ENCODE measurements around the gene PRELID2.

PRELID2 gene

DNA sequence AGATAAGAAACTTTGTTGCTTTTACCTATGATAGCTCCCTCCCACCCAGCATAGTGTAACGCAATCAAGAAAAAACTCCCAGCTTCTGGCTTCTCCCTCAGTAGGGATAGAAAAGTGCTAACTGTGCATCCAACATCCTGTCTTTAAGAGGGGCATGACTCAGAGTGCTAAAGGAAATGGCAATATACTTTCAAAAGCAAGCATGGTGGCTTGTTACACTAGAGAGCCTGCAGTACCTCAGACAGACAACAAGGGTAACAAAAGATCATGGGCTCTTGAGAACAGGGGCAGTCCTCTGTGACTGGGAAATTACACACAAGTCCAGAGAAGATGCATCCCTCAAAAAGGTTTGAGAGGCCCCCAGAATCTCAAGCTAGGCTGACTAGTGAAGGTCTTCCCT is 37.8 kb downstream of the PRELID2 start:
- no peak for DNase-seq (ENCODE audit: low read depth in 3 of 3)

DNA sequence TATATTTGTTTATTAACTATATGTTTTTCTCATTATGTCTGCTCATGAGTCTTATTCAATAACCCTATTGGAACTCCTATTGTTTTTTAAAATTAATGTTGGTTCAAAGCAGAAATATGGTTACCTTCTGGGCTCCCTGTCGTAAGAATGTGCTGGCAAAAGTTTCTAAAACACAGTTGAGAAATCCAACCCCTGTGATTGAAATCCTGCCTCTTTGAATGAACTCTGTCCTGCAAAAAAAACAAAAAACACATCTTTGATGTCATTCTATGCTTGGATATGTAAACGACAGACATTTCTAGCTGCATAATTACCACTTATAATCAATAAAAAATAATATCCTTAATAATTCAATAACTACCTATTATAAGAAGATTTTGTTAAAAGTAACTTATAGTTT is 38.8 kb downstream of the PRELID2 start:
- no peak for DNase-seq (ENCODE audit: low read depth in 3 of 3)

DNA sequence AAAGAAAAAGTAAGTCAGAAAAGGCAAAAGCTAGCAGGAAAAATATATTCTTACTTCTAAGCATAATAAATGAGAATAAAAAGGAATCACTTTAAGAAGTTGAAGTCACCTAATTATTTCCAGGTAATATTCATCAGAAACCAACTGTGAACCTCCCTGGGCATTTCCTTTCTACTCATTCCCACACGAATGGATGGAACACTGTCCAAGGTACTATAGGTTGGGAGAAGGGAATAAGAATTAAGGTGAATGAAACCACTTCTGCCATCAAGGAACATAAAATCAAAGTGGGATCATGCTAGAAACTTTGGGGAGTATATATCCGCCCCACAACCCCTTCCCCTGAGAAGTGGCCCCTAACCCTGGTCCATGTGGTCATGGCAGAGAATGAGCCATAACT is 41.6 kb downstream of the PRELID2 start:
- no peak for DNase-seq (ENCODE audit: low read depth in 3 of 3)

DNA sequence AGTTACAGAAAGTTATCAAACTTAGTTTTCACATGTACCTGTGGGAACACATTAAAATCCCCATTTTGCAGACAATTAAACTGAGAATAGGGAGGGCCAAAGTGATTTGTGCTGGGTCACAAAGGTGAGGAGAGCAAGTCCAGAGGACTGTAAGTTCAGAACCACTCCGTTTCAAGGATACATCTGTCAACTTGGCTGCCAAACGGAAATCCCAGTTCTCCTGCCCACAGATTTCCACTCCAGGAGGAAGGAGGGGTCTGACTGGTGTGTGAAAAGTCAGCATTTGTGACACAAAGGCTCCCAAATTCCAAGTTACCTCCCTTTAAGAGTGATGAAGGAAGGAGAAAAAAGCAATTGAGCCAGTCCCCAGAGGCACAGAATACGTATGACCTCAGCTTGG is 42.3 kb downstream of the PRELID2 start:
- DNase-seq (ENCODE audit: low read depth in 3 of 3) = no peak

DNA sequence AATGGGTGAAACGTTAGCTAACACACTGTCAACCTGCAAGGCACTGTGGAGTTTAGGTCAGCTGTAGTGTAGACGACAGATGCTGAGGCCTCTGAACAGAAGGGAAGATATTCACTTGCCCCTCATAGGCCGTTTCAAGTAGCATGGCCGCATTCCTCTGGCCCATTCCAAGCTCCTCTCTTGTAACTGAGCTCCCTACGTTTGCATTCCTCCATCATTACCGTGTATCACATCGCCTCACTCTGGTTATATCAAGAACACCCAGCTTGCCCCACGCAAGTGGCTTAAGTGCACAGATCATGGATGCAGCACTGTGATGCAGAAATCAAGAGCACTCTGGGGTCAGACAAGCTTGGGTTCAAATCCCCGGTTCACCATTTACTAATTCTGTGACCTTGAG is 43.3 kb downstream of the PRELID2 start:
- no peak for DNase-seq (ENCODE audit: low read depth in 3 of 3)

DNA sequence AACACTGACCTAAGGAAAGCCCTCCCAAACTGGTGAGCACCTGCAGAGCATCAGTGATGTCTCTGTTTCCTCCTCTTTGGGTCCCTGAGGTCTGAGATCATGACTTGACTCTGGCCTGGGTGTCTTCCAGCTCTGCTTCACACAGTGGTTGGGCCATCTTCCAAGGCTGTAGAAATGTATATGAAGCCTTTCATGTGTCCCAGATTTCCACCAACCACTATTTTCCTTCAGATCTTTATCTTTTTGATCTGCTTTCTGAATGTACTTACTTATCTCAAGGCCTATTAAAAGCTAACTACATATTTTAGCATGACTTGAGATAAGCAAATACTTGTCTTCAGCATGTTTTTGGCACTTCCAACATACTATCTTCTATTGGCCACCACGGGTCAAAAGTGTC is 47.1 kb downstream of the PRELID2 start:
- no peak for DNase-seq (ENCODE audit: low read depth in 3 of 3)

DNA sequence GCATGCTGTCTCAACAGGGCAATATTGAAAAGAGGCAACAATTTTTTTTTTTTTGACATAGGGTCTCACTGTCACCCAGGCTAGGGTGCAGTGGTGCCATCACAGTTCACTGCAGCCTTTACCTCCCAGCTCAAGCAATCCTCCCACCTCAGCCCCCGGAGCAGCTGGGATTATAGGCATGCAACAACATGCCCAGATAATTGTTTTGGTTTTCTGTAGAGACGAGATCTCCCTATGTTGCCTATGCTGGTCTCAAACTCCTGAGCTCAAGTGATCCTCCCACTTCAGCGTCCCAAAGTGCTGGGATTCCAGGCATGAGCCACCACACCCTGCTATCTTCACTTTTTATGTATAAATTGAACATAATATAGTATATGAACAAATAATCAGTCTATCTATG is 47.6 kb downstream of the PRELID2 start:
- DNase-seq (ENCODE audit: low read depth in 3 of 3) = no peak

DNA sequence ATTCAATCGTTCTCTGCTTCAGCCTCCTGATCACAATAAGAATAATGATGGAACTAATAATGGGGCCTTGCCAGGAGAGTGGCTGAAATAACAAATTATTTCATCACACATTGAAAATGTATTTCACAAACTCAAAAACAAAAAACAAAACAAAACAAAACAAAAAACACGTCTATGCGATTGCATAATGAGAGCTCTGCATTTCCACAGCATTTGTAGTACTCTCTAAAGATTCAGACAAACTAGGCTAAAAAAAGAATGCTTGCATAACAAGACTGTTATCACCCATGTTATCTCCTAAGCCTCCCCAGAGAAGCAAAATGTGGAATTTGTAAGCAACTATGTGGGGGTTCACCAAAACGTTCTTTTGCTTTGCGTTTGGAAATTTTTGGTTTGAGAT is 48.1 kb downstream of the PRELID2 start:
- no peak for DNase-seq (ENCODE audit: low read depth in 3 of 3)

DNA sequence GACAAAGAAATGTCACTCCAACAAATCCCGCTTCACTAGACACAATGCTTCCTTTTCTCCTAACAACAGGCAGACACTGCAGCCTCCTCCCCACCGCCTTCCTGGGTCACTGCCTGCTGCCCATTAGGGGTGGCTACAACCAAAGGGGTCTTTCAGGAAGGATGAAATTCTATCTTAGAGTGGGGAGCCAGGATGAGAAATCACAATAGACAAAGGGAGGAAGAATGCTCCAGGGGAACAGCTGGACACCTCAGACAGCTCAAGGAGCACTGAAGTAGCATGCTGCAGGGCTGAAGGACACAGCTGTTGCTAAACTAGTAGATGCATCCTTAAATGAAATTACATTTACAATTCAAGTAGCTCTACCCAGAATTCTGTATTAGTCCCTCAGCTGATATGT is 54.2 kb downstream of the PRELID2 start:
- no peak for DNase-seq (ENCODE audit: low read depth in 3 of 3)

DNA sequence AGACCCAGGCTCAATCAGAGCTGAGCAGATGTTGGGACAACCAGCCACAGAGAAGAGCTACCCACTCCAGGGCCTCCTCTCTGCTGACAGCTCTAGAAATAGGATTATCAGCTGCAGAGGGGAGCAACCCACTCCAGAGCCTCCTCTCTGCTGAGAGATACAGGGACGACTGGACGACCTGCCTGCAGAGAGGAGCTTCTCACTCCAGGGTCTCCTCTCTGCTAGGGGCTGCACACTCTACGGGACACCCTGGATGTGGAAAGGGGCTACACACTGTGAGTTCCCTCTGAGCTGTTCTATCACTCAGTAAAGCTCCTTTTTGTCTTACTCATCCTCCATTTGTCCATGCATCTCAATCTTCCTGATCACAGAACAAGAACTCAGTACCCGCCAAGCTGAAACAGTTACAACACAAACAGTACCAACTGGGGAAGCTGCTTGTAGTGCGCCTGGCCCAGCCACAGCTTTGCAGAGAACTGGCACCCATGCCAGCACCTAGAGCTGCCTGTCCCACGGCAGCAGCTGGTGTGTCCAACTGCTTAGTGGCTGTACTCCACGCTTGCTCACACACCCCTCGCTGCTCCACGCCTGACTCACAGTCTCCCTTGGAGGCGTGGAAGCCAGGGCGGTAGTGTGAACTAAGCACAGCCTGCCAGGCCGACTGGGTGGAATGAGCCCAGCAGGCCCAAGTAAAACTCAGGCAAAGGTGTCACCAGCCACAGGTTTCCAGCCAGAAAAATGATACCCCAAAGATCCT is 56.8 kb downstream of the PRELID2 start:
- no peak for DNase-seq (ENCODE audit: low read depth in 3 of 3)

DNA sequence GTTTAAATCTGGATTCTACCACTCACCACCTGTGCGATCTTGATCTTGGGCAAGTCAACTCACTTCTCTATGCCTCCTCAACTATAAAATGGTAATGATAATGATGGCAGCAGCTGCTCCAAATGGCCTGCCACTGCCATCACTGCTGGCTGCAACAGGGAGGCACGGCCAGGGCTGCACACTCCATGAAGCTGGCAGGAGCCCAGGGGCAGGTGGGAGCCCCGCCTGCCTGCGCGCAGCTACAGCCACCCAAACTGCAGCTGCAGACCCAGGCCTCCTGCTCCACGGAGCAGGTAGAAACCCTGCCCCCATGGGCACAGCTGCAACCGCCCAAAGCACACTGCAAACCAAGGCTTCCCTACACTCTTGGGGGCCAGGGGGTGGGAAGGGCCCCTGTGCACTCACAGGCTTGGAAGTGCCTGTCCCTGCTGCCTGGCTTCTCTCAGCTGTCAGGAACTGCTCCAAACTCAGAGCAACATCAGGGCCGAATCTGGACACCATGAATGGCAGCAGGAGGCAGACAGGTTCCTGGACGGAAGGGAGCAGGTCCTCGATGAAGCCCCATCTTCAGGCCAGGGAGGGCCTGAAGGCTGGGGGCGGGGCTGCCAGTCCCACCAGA is 57.6 kb downstream of the PRELID2 start:
- DNase-seq (ENCODE audit: low read depth in 3 of 3) = no peak

DNA sequence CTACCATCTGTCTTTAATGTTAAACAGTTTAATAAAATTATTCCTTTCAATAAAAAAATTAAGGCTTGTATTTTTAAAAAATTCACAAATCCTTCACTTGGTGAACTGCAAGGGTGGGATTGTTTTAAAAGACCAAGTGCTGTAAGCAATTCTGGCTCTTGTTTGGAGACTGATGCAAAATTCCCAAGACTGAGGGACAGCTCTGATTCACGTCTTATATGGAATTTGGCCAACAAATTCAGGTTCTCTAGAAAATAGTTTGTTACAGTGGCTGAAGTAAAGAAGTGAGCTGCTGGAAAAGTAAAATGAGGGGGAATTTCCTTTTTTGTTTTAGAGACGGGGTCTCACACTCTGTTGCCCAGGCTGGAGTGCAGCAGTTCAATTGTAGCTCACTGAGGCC is 58.3 kb downstream of the PRELID2 start:
- DNase-seq (ENCODE audit: low read depth in 3 of 3) = no peak

DNA sequence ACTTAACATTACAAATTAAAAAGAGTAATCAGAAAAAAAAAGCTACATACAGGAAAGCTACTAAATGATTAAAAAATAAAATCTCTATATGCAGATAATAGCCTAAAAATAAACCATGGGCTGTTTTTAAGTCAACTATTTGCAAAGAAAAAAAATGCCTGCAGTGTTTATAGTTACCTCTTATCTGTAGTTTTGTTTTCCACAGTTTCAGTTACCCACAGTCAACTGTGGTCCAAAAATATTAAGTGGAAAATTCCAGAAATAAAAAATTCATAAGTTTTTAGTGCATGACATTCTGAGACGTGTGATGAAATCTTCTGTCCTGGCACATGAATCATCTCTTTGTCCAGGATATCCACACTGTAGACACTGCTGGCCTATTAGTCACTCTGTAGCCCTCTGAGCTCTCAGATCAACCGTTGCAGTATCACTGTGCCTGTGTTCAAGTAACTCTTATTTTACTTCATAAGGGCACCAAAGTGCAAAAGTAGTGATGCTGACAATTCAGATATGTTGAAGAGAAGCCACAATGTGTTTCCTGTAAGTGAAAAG is 59.2 kb downstream of the PRELID2 start:
- no peak for DNase-seq (ENCODE audit: low read depth in 3 of 3)

DNA sequence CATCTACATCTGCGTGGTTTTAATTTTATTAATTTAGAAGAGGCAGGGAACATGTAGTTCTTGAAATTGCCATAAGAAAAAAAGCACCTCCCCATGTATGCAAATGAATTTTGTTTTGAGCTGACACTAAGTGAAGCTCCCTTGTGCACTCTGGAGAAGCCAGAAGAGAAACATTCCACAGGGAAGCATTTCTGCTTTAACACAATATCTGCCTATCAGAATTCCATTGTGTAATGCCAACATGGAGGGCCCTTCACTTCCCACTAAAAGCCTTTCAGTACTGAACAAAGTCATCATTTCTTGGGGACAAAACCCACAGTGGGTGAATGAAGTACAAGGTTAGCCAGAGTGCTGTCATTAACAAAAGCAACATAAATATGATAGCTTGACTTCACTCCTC is 59.7 kb downstream of the PRELID2 start:
- no peak for DNase-seq (ENCODE audit: low read depth in 3 of 3)

DNA sequence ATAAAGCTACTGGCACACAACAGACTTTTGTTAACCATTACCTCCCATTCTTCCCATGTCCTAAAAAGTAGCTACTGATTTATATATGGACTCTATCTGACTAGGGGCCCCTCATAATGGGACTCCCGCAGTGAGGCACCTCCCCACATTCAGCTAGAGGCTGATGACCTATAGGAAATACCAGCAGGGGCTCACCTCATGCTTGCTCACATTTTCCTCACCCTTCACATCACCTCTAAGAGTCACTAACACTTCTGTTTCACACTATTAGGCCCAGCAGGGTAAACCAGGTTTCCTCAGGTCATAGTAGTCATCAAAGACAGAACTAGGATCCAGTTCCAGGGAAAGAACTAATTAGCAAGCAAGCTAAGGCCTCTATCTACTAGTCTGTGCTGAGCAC is 60.7 kb downstream of the PRELID2 start:
- no peak for DNase-seq (ENCODE audit: low read depth in 3 of 3)

DNA sequence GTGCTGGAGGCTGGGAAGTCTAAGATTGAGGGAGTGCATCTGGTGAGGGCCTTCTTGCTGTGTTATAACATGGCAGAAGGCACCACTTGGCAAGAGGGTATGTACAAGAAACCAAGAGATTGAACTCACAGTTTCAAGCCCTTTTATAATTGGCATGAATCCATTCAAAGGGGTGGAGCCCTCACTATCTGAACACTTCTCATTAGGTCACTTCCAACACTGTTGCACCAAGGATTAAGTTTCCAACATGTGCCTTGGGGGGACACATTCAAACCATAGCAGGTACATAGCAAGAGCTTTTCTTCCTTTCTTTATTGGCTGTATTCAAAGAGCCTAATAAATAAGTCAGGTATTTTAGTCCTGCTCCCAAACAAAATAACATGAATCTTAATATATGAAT is 62.7 kb downstream of the PRELID2 start:
- DNase-seq (ENCODE audit: low read depth in 3 of 3) = no peak

DNA sequence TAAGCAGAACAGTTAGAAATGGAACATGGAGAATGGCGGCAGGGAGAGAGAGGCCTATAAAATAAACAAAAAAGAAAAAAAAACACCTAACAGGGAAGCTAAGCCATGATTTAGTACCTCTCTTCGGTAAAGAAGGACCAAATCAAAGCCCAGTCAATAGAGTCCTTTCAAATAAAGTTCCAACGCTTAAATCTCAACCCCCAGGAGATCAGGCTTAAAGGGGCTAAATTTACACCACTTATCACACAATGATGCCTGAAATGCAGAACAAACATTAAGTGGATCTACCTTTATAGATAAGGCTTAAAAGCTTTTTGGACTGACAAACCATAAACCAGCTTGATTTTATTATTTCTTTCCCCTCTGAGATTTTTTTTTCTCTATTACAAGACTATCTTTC is 66.3 kb downstream of the PRELID2 start:
- no peak for DNase-seq (ENCODE audit: low read depth in 3 of 3)

DNA sequence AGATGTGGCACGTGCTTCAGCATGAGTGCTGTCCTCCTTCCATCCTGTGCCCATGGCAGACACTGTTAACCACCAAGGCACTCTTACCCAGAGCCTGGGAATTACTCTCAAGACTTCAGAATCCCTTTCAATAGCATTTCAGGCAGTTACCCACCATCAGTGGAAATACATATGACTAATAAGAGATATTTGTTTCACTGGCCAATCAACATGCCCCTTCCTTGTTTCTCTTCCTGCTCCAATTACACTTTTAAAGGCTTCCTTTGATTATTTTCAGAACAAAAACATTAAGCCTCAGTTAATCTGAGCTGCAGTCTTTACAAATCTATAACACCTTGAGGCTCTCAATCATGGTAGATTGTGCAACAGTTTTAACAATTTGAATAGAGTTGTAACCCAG is 70.8 kb downstream of the PRELID2 start:
- DNase-seq (ENCODE audit: low read depth in 3 of 3) = no peak

DNA sequence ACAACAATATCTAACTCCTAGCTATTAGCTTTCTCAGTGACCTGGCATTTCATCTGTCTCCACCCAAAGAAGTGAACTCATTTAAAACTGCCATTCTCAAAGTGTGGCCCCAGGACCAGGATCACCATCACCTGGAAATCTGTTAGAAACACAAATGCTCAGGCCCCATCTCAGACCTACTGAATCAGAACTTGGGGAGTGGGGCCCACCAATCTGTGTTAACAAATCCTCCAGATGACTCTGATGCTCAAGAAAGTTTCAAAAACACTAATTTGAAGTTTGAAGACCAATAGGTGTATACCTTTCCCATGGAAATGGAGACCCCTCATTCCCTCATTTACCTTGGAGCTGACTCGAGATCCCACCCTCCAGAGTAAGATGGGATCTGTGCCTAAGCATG is 72.3 kb downstream of the PRELID2 start:
- DNase-seq (ENCODE audit: low read depth in 3 of 3) = no peak

DNA sequence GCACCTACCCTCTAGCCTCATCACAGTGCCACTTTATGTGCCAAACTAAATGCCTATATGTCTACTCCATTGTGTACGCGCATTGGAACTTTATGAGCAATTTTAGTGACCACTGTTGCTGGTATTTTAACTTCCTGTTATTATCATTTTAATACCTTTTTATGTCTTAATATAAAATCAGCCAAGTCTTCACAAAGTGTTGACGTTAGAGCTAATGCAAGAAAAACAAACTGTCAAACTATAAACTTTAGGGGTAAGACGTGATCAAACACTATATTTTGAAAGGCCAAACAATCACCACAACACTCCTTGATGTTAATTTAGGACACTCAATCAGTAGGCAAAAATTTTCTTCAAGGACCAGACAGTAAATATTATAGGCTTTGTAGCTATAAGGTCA is 73.9 kb downstream of the PRELID2 start:
- no peak for DNase-seq (ENCODE audit: low read depth in 3 of 3)

DNA sequence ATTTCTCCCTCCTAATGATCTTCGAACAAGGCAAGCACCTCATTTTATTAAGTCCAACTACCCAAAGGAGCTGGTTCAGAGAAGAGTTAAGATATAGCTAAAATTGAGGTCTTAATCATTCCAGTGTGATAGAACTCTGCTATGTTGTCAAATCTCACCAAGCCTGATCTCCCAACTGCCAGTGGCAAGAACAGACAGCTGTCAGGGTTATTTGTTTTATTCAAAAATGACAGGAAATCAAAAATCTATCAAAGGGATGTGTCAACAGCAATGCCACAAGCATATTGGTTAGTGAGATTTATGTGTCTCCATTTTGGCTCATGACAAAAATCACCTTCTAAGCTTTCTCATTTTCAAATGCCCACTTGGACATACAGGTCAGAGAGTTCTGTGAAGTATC is 74.5 kb downstream of the PRELID2 start:
- DNase-seq (ENCODE audit: low read depth in 3 of 3) = no peak

DNA sequence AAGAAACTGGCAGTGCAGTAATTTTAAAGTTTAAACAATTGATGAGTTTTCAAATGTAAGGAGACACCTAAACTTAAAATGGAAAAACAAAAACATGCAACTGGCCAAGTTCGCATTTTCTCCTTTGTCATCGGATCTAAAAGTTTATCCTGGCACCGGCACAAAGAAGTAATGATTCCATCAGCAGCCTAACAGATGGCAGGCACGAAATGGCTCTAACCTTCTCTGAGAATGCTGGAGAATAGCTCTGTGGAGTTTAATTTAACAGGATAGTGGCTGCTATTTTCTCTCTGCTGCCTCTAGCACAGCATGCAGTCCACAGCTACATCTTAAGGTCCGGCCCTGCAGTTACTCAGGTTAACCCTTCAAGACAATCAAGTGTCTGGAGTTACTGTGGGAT is 82.2 kb downstream of the PRELID2 start:
- DNase-seq (ENCODE audit: low read depth in 3 of 3) = no peak

DNA sequence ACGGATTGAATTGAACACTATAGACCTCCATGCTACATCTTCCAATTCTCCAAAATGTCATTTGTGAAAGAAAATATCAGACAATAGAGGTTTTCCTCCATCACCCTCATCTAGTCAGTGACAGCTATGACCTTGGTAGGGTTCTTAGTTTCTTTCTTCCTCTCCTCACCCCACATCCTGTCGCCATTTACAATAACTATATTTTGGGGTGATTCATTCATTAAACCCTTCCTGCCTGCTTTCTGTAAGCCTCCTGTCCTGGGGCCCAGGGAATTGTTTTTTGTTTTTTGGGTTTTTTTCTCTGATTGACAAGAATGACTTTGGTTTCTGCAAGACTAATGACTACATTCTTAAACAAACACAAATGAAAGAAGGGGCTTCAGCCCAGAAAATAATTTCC is 82.6 kb downstream of the PRELID2 start:
- no peak for DNase-seq (ENCODE audit: low read depth in 3 of 3)

DNA sequence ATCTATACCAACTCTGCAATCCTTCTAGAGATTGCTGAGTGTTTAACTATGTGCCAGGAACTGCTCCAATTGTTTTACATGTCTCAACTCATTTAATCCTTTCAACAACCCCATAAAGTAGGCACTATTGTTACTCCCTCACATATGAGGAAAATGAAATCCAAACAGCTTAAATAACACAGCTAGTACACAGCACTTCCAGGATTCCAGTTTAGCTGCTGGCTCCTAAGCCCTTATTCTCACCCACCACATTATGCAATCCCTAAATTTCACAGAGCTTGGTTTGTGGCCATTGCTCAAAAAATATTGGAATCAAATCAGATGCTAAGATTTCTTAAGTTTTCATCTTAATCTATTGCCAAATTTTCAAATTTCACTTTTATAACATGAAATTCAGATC is 84.9 kb downstream of the PRELID2 start:
- DNase-seq (ENCODE audit: low read depth in 3 of 3) = no peak

Data from stimulated activated CD4-positive, alpha-beta T cell treated with anti-CD3 and anti-CD28 coated beads, TNF-alpha, amount 100 ng/mL, for 24 hours (primary cell).